ENCODE results near the gene TMED7. TPM values are rescaled to one million over a fixed set of nuclear protein-coding genes. Genes with fewer than 3 reads are reported as not detected.
"Not testable (repeated sequence)": the region's sequence is repeated elsewhere in the genome, so short reads cannot be mapped to it uniquely, and the experiment has no call there.

TMED7 gene
- 66.6 TPM for total RNA-seq
- long read RNA-seq, transcript TMED7-201 (3 exons, 3,757 nt): major isoform, 53 of 54 reads
- long read RNA-seq, partial matches to known transcripts: 0 of 54 reads
- long read RNA-seq, other reads (novel, unspliced or antisense): 1 of 54 reads

GRCh38 chr5:115625579-115626444, at the start of gene TMED7:
TMED7 (minus strand) TSS chr5:115626036; CDS start chr5:115625792, 244 bp downstream.
- peak; percentile 100 for DNase-seq (ENCODE audit: missing footprints)
- ATAC-seq: peak; percentile 99
- intact Hi-C loops (cut with DNase I): loop anchor here (1.0 to 2.0 kb wide), 2 partner anchors 81 to 215 kb away; partner anchors contain the start of genes AP3S1, ATG12 and FEM1C

GRCh38 chr5:115674782-115675181, 48.9 kb upstream of the TMED7 start:
- DNase-seq (ENCODE audit: missing footprints); ATAC-seq; intact Hi-C loops (cut with DNase I): not testable (repeated sequence)

GRCh38 chr5:115673596-115673995, 47.8 kb upstream of the TMED7 start:
- intact Hi-C loops (cut with DNase I): no loop called here
- ATAC-seq: no peak

GRCh38 chr5:115671939-115672338, 46.1 kb upstream of the TMED7 start:
- ATAC-seq (no peak), DNase-seq (ENCODE audit: missing footprints) (no peak)
- intact Hi-C loops (cut with DNase I): no loop called here

More at GRCh38 chr5:115673596-115673995, 47.8 kb upstream of the TMED7 start:
- no peak for DNase-seq (ENCODE audit: missing footprints)

DNA sequence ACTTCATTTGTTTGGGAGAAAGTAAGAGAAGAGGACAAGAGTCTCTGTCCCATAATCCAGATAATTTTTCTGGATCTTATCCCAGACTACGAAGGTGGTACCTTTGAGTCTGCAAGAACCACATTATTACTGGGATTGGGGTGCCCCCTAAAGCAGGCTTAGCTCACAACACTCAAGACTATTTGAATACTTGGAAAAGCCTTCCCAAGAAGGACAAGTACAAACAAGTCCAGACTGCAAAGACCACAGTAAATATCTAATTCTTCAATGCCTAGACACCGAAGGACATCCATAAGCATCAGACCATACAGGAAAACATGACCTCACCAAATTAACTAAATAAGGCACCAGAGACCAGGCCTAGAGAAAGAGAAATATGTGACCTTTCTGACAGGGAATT, 40.2 kb upstream of the TMED7 start:
- DNase-seq (ENCODE audit: missing footprints) (no peak), ATAC-seq (no peak)
- intact Hi-C loops (cut with DNase I): no loop called here

GRCh38 chr5:115661563-115661962, 35.7 kb upstream of the TMED7 start:
- intact Hi-C loops (cut with DNase I): no loop called here
- DNase-seq (ENCODE audit: missing footprints): no peak
- no peak for ATAC-seq

DNA sequence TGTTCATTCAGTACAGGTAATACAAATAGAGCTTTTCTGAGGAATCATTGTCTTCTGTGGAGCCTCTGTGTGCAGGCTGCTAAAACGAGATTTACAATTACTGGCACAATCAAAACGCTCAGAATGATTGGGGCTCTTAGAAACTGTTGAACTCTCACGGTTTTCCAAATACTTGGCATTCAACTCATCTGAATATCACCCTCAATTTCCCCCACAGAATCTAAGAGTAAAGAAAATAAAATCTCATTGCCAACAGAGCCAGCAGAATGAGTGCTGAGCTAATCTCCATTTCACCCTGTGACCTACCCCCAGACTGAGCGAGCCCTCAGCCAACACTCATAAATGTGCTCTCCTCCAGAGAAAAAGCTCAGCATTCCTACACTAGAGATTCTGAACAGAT, 35.3 kb upstream of the TMED7 start:
- no peak for DNase-seq (ENCODE audit: missing footprints)
- ATAC-seq: no peak
- intact Hi-C loops (cut with DNase I): no loop called here

DNA sequence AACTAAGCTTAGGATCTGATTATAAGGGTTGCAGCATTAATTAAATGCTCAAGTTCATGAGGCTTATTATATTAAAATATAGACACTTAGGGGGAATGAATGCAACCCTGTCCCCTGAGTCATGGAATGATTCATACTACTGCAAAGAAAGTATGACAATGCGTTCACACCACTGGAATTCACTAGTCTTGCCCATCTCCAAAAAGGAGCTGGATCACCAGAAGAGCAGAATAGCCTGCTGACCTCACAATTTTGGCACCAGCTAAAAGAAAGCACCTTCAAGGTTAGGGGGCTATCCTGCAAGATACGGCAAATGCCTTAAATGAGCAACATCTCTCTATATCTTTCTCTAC, 32.0 kb upstream of the TMED7 start:
- ATAC-seq: no peak
- intact Hi-C loops (cut with DNase I): no loop called here

GRCh38 chr5:115657125-115657880, 31.5 kb upstream of the TMED7 start:
- intact Hi-C loops (cut with DNase I): no loop called here
- DNase-seq (ENCODE audit: missing footprints): no peak
- ATAC-seq: no peak

More for the DNA sequence above, 32.0 kb upstream of the TMED7 start:
- no peak for DNase-seq (ENCODE audit: missing footprints)

GRCh38 chr5:115656404-115656803, 30.6 kb upstream of the TMED7 start:
- ATAC-seq (no peak), DNase-seq (ENCODE audit: missing footprints) (no peak)
- intact Hi-C loops (cut with DNase I): no loop called here

GRCh38 chr5:115655994-115656393, 30.2 kb upstream of the TMED7 start:
- ATAC-seq: no peak
- DNase-seq (ENCODE audit: missing footprints): no peak
- intact Hi-C loops (cut with DNase I): no loop called here

GRCh38 chr5:115649541-115649940, 23.7 kb upstream of the TMED7 start:
- DNase-seq (ENCODE audit: missing footprints) (no peak), ATAC-seq (no peak)
- intact Hi-C loops (cut with DNase I): no loop called here

- no peak for ATAC-seq
- no peak for DNase-seq (ENCODE audit: missing footprints)
- intact Hi-C loops (cut with DNase I): no loop called here
These were observed 22.2 kb upstream of the TMED7 start for GRCh38 chr5:115648056-115648455.

GRCh38 chr5:115645386-115645785, 19.6 kb upstream of the TMED7 start:
- DNase-seq (ENCODE audit: missing footprints); intact Hi-C loops (cut with DNase I); ATAC-seq: not testable (repeated sequence)

DNA sequence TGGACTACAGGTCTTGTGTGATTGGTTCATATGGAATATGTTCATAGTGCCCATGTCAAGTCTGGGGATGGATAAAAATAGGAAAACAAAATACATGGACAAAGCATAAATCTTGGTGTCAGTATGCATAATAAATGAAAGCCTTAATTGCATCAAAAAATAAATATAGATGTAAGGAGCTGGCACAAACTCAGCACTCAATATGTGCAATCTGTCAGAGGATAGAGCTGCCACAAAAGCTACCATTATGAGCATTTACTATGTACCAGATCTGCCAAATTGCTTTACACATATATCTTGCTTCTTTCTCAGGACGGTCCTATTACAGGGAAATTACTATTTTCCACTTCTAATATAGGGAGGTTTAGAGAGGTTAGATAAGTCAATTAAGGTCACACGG, 18.2 kb upstream of the TMED7 start:
- DNase-seq (ENCODE audit: missing footprints) (no peak), ATAC-seq (no peak)
- intact Hi-C loops (cut with DNase I): no loop called here

DNA sequence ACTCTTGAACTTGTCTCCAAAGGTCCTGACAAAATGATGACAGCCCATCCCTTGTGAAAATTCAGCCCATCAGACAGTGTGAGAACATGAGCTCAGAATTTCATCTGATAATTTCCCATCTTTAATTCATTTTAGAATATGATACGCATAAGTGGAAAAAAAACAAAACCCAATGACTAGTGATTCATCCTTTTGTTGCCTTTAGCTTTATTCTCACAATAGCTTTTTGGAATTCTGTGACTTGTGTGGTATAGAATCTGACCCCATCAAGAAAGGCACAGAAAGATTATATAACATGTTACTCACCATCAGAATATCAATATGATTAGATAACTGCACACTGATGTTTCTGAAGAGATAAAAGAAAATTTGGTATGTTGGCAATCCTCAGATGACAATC, 16.1 kb upstream of the TMED7 start:
- no peak for DNase-seq (ENCODE audit: missing footprints)
- intact Hi-C loops (cut with DNase I): no loop called here
- ATAC-seq: no peak

DNA sequence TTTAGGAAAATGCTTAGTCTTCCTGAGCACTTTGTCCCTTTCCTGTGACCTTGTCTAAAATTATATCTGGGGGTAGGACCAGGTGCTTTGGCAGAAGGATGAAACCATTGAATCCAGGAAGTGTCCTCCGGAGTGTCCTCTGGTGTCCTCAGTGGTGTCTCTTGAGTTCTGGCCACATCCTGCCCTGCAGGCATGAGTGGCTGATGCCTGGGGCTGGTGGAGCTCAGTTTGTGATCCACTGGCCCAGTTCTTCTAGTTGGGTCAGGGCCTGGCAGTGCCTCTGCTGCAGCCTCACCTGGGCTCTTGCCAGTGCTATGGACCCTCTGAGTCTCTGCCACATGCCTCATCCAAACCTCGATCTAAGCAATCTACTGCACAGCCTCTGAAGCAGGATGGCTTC, 14.4 kb upstream of the TMED7 start:
- ATAC-seq (no peak), DNase-seq (ENCODE audit: missing footprints) (no peak)
- intact Hi-C loops (cut with DNase I): no loop called here

- DNase-seq (ENCODE audit: missing footprints) (no peak), ATAC-seq (no peak)
- intact Hi-C loops (cut with DNase I): no loop called here
These were observed 13.5 kb upstream of the TMED7 start for GRCh38 chr5:115639377-115639776.

DNA sequence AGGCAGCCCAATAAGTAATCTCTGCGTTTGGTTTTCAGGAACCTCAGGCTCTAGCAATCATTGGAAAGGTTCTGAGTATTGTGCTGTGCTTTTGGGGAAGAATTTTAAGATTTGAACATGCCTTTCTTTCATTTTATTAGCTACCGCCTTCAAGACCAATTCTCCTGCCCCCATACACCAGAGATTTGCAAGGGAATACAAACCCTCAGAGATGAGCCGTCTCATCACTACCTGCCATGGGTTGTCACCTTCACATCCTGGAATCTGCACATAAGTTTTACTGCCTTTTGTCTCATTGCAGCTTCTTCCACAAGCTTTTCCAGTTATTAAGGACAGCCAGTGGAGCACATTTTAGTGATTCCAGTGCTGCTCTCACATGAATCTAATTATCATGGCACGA, 11.7 kb upstream of the TMED7 start:
- intact Hi-C loops (cut with DNase I): no loop called here
- no peak for ATAC-seq
- no peak for DNase-seq (ENCODE audit: missing footprints)

DNA sequence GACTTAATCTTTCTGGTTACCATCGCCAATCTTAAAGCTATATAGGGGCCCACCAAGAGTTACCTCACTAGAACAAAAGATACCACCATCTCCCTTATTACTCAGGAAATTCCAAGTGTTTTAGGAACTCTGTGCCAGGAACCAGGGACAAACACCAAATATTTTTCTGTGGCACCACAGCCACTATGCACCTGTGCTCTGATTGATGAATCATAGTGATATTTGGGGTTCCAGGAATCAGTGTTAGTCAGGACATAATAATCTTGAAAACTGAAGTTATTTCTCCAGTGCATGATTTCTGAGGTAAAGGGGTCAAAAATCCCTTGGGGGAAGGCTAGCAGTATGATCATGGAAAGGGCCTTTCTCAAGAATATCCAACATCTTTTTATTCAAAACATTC, 10.2 kb upstream of the TMED7 start:
- ATAC-seq (no peak), DNase-seq (ENCODE audit: missing footprints) (no peak)
- intact Hi-C loops (cut with DNase I): no loop called here
